ENCODE results near the gene MAGI1.

MAGI1 gene

DNA sequence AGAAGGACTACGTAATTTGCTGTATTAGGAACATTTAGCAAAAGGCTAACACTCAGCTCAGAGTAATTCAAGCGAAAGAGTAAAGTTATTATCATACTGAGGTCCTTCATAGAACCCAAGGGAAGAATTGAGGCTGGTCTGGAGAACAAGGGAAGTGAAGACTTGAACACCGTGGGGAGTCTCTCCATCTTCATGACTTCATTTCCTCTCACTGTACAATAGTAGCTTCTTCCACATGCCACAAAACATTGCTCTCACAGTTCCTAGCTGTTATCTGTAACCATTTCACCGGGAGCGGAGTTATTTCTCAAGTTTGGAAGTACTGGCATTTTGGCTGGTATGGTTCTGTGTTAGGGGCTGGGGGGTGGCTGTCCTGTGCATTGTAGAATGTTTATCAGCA, 69.7 kb downstream of the MAGI1 start:
- DNase-seq, result no peak

DNA sequence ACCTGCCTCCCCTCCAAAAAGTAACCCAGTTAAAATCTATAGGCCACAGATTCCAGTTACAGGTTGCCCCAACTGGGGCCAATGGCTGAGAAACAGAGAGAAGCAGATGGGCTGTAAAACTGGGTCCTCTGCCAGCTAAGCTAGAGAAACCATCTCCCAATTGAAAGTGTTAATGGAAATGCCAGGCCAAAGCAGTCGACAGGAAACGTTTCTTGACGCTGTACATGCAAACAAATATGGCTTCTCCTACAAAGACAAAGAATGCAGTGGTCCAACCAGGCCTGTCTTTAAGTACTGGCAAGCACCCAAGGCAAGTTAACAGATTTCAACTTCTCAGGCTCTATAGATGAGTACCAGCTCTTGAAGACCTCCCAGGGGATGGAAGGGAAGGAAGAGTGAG, 71.3 kb downstream of the MAGI1 start:
- no peak for DNase-seq

DNA sequence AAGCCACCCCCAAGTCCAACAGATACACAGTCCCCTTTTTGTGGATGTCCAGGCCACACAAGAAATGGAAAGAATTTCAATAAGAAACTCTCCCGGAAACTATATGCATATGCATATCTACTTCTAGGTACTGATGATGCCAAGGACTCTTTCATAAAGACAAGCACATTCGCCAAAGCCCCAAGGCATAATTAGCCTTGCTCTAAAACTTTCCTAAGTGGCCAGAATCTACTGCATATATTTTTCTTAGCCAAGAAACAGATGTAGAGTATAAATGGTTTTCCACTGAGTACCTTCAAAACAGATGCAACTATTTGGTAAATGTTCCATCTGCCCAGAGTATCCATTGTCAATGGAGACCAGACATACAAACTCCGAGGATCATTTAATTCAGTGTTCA, 73.9 kb downstream of the MAGI1 start:
- DNase-seq, result no peak

DNA sequence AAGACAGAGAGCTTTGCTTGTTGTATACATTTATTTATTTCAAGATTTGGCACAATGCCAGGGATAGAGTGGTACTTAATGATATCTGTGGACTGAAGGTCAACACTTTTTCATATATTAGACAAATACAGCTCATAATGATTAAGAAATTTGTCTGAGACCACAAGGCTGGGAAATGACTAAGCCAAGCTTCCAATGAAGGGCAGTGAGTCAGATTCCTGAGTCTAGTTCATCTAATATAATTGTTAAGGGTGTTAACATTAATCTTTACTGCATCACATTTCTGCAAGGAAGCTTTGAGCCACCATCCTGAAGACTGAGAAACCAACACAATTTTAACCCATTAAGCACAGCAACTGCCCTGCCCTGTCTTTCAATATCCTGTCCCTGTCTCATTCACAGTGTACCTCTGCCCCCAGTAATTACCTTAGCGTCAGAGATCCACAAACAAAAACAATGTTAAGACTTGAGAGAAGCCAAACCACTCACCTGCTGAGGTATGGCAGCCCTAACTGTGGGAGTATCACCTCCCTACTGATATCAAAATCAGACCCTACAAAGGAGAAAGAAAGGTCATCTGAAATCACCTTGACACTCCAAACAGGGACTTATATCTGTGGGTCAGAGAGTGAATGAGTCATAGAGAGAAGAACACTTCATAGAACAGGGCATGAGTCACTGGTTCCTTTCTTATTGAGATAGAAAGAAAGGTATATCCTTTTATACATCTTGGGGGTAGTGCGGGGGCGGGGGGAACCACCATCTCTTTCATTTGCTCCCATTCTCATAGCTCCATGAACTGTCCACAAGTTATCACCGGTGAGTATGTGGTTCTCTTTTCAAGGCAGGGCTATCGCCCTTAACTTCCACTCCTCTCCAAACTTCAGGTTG, 74.7 kb downstream of the MAGI1 start:
- DNase-seq, result no peak

DNA sequence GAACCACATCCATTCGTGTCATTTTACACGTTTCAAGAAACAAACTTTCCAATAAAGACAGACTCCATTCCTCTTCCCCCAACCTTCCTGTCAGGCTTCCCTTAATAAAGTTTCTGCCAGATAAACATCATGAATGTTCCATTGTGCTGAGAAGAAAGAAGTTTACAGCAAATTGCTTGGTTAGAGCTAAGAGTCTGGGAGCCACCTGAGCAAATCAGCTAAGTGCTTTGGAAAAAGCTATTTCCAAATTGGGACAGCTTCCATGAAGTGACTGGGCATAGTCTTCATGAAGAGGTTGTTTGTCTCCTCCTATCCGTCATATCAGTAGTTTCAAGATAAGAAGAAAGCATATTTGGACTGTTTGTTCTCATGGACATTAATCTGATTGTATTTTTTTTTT, 77.0 kb downstream of the MAGI1 start:
- no peak for DNase-seq

DNA sequence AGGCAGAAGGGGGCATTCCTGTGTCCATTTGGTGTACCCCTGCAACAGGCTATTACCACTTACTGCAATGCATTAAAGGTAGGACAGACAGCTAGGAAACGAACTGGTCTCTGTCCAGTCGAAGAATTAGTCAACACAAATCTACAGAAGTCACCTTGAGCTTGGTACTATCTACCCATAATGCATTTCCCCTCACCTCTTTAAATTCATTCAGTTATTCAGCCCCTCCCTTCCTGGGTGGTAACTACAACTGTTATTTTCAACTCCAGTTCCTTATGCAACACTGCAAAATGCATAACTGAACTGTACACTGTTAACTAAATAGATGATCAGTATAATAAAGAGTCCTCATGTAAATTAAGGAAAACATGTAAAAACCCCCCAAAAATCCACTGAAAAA, 77.6 kb downstream of the MAGI1 start:
- no peak for DNase-seq

DNA sequence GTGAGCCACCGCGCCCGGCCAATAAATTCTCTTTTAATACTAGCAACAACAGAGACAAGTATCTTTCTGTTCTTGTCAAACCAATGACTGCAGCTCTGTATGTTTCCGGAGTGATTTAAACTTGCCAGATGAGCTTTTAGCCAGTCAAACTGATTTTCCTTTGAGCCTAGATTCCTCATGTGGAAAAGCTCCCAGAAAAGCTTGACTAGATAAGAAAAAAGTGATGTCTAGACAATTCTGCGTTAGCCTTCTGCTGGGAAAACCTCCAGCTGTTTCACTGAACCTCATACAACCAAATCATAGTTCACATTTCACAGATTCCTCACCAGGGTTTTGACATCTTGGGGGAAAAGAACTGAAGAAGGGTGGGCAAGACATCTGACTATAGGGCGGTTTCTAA, 78.6 kb downstream of the MAGI1 start:
- no peak for DNase-seq

DNA sequence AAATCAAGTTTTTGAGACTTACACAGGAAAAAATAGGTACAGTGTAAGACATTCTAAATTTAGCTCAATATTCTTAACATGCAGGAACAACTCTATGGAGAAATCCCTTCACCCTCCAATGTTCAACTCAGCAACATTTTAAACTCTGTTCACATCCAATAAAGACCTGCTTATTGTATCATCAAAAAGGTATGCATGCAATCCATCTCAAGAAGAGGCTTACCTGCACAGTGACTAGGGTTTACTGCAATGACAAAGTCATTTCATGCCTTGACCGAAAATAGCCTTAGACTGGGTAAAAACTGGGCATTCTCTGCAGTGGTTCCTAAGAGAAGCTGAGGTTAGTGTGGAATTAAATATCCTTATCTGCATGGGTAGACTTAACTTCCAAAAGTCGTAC, 80.5 kb downstream of the MAGI1 start:
- DNase-seq, result no peak

DNA sequence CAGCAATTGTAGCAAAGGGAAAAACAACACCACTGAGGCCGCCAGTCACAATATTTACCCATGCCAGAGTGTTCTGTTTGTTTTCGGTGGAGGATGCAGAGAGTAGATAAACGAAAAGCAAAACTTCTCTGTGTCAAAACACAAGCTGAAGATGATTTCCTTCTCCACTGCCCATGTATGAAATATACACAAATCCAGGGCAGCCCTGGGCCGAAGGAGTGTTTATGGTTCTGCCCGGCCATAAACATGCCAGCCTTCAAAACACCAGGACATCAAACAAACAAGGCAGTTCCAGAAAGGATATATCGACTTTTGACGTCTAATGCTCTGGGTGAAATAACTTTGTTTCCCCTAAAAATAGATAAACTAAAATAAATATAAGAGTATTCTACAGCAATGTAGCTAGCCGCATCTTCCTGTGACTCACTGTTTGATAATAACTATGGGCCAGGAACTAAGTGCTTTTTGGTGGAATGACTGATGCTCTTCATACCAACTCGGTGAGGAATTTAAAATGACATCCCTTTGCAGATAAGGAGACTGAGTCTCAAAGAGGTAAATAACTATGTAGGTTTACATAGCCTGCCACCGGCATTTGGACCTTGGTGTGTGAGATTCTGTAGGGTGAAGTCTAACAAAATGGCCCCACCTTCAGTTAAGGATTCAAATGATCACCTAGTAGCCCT, 82.8 kb downstream of the MAGI1 start:
- DNase-seq, result no peak

DNA sequence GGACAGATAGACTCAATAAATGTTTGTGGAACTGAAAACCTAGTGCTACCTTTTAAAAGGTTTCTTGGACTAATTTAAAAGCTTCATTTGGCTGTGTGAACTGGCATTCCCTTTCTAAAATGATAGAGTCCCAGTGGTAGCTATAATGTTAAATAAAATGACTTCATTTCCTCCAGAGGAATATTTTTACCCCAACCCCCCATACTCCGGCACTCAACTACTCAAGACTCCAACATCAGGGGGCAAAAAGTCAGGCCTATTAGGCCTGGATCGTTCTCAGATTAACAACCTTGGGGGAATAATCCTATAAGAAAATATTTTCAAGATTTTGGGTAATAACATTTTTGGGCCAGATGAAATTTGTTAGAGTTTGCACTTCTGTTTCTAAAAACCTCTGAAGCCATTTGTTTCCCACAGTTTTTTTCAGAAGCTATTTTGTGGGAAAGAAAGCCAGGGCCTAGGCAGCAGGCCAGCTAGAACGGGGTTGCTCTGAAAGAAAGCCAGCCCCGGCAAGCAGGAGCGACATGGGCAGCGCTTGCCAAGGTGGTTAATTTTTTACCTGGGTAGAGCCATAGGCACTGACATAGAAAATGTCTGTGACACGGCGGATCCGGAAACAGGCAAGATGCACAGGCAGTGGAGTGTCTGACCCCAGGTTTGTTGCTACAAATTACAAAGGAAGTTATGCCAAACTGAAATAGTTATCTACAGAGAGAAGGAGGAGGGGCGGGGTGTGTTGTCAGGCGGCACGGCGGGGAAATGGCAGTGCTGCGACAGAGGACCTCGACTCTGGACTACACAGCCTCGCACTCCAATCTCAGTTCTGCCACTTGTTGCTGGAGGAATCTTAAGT, 84.6 kb downstream of the MAGI1 start:
- DNase-seq, result no peak

DNA sequence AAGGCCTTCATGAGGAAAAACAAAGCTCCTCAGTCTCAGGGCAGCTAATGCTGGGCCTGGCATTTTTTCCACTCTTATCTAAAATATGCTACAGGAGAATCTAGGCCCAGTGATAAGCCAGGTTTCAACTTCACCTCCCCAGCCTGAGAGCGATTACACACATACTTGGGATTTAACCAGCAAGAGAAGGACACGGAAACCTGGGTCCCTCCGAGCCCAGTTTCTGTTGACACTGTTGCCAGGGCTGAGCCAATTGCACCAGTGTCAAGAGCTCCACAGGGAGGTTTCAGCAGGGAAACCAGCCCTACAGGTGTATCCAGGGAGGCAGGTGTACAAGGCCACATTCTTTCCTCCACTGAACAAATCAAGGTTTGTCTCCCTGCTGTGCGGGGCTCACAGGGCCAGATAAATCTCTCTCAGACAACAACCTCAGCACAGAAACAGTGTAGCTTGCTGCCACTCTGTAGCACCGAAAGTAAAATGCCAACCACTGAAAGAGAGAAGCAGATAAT, 85.4 kb downstream of the MAGI1 start:
- DNase-seq, result no peak

DNA sequence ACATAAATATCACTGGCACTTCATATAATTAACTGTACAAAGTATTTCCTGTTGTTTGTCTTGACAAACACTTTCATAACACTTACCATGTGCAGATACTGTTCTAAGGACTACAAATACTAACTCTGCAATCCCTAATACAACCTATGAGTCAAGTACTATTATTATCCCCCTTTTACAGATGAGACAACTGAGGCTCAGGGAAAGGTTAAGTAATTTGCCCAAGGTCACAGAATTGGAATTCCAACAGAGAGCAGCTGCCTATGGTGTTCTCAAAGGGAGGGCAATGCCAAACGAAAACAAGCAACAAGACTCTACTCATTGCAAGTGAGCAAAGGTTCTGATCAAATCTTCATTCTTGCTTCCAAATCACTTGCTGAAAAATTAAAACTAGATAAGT, 85.9 kb downstream of the MAGI1 start:
- no peak for DNase-seq

DNA sequence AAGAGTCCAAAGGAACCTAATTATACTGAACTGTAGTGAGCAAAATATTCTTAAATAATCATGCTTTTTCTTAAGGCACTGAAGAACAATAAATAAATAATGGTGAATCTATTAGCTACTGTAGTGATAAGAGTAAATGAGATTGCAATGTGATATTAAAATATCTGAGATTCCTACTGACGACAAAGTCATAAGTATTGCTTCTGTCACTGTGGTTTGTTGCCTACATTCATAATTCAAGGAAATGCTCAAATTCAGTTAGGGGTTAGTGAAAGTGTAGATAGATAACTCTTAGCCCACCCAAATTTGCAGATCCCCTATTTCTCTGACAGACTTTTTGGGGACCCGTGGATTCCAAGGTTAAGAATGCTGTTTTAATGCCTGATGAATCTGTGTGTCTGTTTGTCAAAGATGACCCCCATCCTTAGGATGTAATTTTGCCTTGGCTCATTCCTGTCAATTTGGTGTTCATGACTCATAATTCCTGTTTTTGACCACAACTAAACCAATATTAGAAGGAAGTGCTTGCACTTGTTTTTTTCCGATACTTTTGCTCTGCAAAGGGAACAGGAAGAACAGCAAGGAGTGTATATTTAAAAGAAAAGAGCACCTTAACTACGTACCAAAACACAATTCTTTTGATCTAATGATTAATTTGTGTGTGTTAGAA, 86.7 kb downstream of the MAGI1 start:
- no peak for DNase-seq

DNA sequence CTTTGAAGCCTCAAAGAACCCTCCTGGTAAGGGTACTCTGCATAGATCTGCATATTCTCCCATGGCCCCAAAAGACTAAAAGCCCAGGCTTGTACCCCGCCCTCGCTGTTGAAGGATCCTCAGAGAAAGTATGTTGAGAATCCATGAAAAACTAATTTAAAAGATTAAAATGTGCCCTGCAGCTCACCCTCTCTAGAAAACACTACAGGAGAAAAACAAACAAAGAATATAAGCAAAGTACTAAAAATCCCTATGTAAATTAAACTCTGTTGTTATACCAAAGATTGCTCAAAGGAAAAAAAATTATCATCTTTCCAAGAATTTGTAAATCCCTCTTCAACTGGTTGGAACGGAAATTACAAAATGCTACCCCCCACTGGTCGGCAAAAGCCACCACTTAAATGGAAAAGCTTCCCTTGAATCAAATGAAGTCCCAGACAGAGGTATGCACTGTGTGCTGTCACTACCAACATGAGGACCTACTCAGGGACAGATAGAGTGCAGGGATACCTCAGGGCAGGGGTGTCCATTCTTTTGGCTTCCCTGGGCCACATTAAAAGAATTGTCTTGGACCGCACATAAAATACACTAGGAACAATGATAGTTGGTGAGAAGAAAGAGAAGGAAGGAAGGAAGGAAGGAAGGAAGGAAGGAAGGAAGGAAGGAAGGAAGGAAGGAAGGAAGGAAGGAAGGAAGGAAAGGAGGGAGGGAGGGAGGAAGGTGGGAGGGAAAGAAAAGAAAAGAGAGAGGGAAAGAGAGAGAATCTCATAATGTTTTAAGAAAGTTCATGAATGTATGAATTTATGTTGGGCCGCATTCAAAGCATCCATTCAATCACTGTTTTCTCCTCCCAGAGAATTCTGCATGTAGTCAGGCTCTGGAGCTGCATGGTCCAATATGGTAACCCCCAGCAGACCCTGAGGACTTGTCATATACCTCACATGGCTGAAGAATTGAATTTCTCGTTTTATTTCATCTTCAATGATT, 88.1 kb downstream of the MAGI1 start:
- no peak for DNase-seq

DNA sequence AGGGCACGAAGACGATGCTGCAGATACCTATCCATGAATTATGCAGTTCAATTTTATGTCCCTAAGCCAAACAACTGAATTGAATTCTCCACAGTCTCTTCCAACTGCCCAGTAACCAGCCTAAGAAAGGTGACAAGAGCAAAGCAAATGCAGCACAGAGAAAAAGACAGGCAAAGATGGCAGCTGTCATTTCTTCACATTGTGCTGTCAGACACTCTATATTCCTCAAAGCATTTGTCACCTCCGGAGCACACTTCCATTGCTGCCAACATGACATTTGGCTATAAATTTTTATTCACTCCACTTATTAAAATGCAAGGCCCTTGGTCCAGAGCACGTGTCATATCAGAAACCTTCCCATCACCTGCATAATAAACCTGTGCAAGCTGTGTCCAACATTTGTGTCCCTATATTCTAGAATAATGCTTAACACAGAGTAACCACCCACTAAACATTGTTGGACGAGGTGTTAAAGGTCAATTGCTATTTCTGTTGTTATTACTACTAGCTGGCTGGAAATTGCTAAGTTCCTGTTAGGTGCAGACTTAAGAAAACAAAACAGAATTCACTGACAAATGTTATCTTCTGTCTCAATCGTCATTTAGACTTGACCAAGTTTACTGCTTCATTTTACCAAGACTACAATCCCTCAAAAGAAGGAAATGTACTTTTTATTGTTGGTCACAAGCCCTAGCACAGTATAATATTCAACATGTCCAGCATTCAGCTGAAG, 89.7 kb downstream of the MAGI1 start:
- DNase-seq, result no peak

DNA sequence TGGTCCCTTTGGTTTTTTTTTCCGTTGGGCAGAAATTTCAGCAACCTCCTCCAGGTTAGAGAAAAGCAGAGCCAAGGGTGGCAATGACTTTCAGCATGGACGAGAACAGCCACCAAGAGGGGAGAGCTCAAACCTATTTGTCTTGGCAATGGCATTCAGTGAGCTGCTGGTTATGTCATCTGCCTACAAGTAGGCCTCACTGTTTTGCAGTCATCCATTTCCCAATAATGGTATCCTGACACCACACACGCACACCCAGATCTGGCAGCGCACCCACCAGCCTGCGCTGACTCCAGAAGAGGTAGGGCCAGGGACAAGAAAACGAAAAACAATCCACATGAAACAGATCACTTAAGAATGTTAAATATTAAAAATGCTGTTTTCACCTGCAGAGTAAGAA, 92.3 kb downstream of the MAGI1 start:
- DNase-seq, result no peak

DNA sequence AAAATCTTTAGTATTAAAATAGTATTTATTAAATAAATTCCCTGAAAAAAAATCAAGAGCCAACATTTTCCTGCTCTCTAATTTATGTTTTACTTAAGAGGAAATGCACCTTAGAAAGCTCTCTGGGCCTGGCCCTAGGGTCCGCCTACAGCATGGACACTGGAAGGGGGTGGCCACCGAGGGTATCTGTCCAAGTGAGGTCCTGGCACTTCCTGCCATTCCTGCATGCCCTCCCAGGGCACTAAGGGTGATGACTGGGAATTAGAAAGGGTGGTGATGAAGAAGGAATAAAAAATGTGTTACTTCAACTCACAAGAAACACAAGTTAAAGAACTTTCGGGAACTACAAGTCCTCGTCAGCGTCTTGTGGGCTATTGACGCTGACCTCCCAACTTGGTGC, 92.8 kb downstream of the MAGI1 start:
- DNase-seq, result no peak

DNA sequence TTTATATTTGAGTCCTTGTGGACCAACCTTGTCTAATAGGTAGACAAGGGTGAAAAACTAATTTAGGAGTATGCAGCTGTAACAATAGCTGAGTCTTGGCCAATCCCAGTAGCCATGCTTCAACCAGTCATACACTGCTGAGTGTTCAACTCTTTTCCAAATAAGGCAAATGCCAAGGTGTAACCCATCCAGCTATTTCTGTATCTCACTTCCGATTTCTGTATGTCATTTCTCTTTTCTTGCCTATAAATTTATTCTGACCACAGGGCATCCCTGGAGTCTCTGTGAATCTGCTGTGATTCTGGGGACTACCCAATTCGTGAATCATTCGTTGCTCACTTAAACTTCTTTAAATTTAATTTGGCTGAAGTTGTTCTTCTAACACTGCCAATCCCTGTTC, 93.2 kb downstream of the MAGI1 start:
- no peak for DNase-seq

DNA sequence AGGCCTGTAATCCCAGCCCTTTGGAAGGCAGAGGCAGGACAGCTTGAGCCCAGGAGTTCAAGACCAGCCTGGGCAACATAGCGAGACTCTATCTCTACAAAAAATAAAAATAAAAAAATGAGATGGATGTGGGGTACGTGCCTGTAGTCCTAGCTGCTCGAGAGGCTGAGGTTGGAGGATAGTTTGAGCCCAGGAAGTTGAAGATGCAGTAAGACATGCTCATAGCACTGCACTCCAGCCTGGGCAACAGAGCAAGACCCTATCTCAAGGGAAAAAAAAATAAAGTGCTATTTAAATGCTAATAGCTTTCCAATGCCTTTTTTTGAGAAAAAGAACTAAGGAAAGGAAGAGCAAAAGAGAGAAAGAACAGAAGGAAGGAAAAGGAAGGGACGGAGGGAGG, 94.5 kb downstream of the MAGI1 start:
- no peak for DNase-seq

DNA sequence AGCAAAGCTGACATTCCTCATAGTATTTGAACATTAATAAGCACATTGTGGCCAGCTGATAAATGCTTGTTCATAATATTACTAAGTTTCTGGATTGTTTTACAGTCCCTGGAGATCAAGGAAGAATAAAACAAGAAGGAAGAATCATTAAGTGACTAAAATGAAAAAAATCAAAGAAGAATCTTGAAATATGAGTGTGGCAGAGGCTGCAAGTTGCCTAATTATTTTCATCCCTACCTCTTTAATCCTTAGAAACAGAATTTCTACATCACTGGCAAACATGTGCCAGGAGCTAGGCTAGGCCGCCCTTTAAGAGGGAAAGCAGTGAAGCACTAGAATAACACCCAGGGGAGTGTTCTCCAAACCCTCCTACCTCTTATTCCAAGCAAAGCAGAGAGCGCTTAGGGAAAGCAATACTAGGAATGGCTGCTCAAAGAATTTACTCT, 98.9 kb downstream of the MAGI1 start:
- DNase-seq, result no peak

DNA sequence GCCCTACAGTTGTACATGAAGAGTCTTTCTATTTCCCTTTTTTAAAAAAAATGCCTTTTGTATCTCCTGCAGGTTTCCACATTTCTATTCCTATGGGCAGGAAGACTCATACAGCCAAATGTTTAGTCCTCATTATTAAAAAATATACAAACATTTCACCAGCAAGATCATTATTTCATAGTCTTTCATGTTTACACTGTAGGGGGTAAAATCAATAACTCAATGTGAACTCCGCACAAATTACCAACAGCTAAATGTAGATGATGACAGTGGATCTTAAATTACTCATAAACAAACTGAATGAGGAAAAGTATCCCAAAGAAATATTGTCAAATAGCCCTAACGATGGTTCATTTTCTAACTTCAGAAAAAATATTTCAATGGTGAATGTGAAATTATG, 99.5 kb downstream of the MAGI1 start:
- DNase-seq, result no peak
